ENCODE measurements around the gene YIPF7.

The YIPF7 gene

GRCh38 chr4:44646151-44646550 lies 5.3 kb downstream of the YIPF7 start:
- Histone ChIP-seq H3K79me1 (ENCODE audit: low read depth, low read length) (no peaks in the 10 kb centered on the region), H3K9ac (ENCODE audit: low read depth, low read length, poor library complexity) (no peak overlapping the region), H4K91ac (ENCODE audit: low read depth, low read length, poor library complexity) (no peak overlapping the region), H2AK5ac (ENCODE audit: low read depth, low read length) (no peak overlapping the region), H3K18ac (ENCODE audit: low read length) (no peak overlapping the region), H3K27me3 (ENCODE audit: control insufficient read depth in 3 of 3, insufficient read depth in 3 of 3, low read depth in 1 of 3, low read length in 3 of 3) (no peaks in the 10 kb centered on the region), H4K8ac (ENCODE audit: low read depth, low read length) (no peak overlapping the region), H2BK5ac (ENCODE audit: low read length) (no peak overlapping the region), H3K36me3 (replicated peaks in 1 of 2; ENCODE audit: control insufficient read depth in 2 of 2, insufficient read depth in 2 of 2, low read length in 2 of 2) (no peaks in the 10 kb centered on the region), H3K9me3 (replicated peaks in 1 of 2; ENCODE audit: control insufficient read depth in 2 of 2, insufficient read depth in 1 of 2, low read depth in 1 of 2, low read length in 2 of 2) (peaks cover 0 to 6% of the 10 kb centered on the region in 2 donors), H3K4me2 (ENCODE audit: insufficient read depth, low read length, poor library complexity, severe bottlenecking) (no peak overlapping the region), H3K14ac (ENCODE audit: low read length) (no peak overlapping the region), H3K23ac (ENCODE audit: low read depth, low read length, poor library complexity) (no peak overlapping the region), H2BK15ac (ENCODE audit: low read length) (no peak overlapping the region), H2BK12ac (ENCODE audit: low read length) (no peak overlapping the region), H2BK120ac (ENCODE audit: low read depth, low read length) (no peak overlapping the region), H3K27ac (replicated peaks; ENCODE audit: low read length) (no peak overlapping the region), H3K4me1 (ENCODE audit: control insufficient read depth in 2 of 2, insufficient read depth in 1 of 2, low read depth in 1 of 2, low read length in 2 of 2) (no peaks in the 10 kb centered on the region), H3K4me3 (ENCODE audit: low read length in 2 of 2) (no peak overlapping the region), H2AFZ (ENCODE audit: low read length) (no peak overlapping the region), H3K4ac (ENCODE audit: low read length) (no peak overlapping the region)
- no peak for DNase-seq (ENCODE audit: low spot score)
- no CpG with 5 or more reads among the region's 1 CpG for WGBS, 2 donors (ENCODE audit: extremely low coverage in 2 of 2, insufficient read length in 2 of 2, insufficient replicate concordance in 1 of 2)

DNA sequence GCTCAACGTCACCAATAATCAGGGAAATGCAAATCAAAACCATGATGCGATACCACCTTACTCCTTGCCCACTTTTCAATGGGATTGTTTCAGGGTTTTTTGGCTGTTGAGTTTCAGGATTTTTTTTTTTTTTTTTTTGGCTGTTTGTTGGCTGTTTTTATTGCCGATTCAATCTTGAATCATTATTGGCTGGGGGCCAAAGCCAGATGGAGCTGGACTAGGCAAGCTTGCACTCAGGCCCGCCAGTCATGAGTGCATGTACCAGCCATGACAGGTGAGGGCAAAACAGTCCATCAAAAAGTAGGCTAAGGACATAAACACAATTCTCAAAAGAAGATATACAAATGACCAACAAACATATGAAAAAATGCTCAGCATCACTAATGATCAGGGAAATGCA lies 13.3 kb downstream of the YIPF7 start:
- H2BK5ac ChIP-seq (ENCODE audit: low read length), result no peak overlapping the region
- H3K36me3 ChIP-seq (replicated peaks in 1 of 2; ENCODE audit: control insufficient read depth in 2 of 2, insufficient read depth in 2 of 2, low read length in 2 of 2), result no peaks in the 10 kb centered on the region
- DNase-seq (ENCODE audit: low spot score), result no peak
- H4K91ac ChIP-seq (ENCODE audit: low read depth, low read length, poor library complexity), result no peak overlapping the region
- no peaks in the 10 kb centered on the region for H3K4me1 ChIP-seq (ENCODE audit: control insufficient read depth in 2 of 2, insufficient read depth in 1 of 2, low read depth in 1 of 2, low read length in 2 of 2)
- no peak overlapping the region for H2BK12ac ChIP-seq (ENCODE audit: low read length)
- no peak overlapping the region for H2AFZ ChIP-seq (ENCODE audit: low read length)
- H3K27me3 ChIP-seq (ENCODE audit: control insufficient read depth in 3 of 3, insufficient read depth in 3 of 3, low read depth in 1 of 3, low read length in 3 of 3), result no peaks in the 10 kb centered on the region
- no peak overlapping the region for H4K8ac ChIP-seq (ENCODE audit: low read depth, low read length)
- no peak overlapping the region for H3K4me3 ChIP-seq (ENCODE audit: low read length in 2 of 2)
- no peaks in the 10 kb centered on the region for H3K9me3 ChIP-seq (replicated peaks in 1 of 2; ENCODE audit: control insufficient read depth in 2 of 2, insufficient read depth in 1 of 2, low read depth in 1 of 2, low read length in 2 of 2)
- H3K23ac ChIP-seq (ENCODE audit: low read depth, low read length, poor library complexity), result no peak overlapping the region
- H3K4ac ChIP-seq (ENCODE audit: low read length), result no peak overlapping the region
- H3K4me2 ChIP-seq (ENCODE audit: insufficient read depth, low read length, poor library complexity, severe bottlenecking), result no peak overlapping the region
- no peak overlapping the region for H3K9ac ChIP-seq (ENCODE audit: low read depth, low read length, poor library complexity)
- H2BK120ac ChIP-seq (ENCODE audit: low read depth, low read length), result no peak overlapping the region
- H2BK15ac ChIP-seq (ENCODE audit: low read length), result no peak overlapping the region
- no CpG with 5 or more reads among the region's 4 CpGs for WGBS, 2 donors (ENCODE audit: extremely low coverage in 2 of 2, insufficient read length in 2 of 2, insufficient replicate concordance in 1 of 2)
- no peak overlapping the region for H3K18ac ChIP-seq (ENCODE audit: low read length)
- no peak overlapping the region for H3K14ac ChIP-seq (ENCODE audit: low read length)
- no peak overlapping the region for H3K27ac ChIP-seq (replicated peaks; ENCODE audit: low read length)
- no peaks in the 10 kb centered on the region for H3K79me1 ChIP-seq (ENCODE audit: low read depth, low read length)
- no peak overlapping the region for H2AK5ac ChIP-seq (ENCODE audit: low read depth, low read length)

GRCh38 chr4:44632733-44633132 lies 18.7 kb downstream of the YIPF7 start:
- no peak overlapping the region for H3K4me3 ChIP-seq (ENCODE audit: low read length in 2 of 2)
- H3K27ac ChIP-seq (replicated peaks; ENCODE audit: low read length), result no peak overlapping the region
- no peak overlapping the region for H3K23ac ChIP-seq (ENCODE audit: low read depth, low read length, poor library complexity)
- no CpG with 5 or more reads among the region's 8 CpGs for WGBS, 2 donors (ENCODE audit: extremely low coverage in 2 of 2, insufficient read length in 2 of 2, insufficient replicate concordance in 1 of 2)
- H4K8ac ChIP-seq (ENCODE audit: low read depth, low read length), result no peak overlapping the region
- no peaks in the 10 kb centered on the region for H3K9me3 ChIP-seq (replicated peaks in 1 of 2; ENCODE audit: control insufficient read depth in 2 of 2, insufficient read depth in 1 of 2, low read depth in 1 of 2, low read length in 2 of 2)
- no peak overlapping the region for H2BK5ac ChIP-seq (ENCODE audit: low read length)
- H3K18ac ChIP-seq (ENCODE audit: low read length), result no peak overlapping the region
- no peak overlapping the region for H2AK5ac ChIP-seq (ENCODE audit: low read depth, low read length)
- no peak overlapping the region for H3K14ac ChIP-seq (ENCODE audit: low read length)
- H3K27me3 ChIP-seq (ENCODE audit: control insufficient read depth in 3 of 3, insufficient read depth in 3 of 3, low read depth in 1 of 3, low read length in 3 of 3), result no peaks in the 10 kb centered on the region
- H4K91ac ChIP-seq (ENCODE audit: low read depth, low read length, poor library complexity), result no peak overlapping the region
- no peak overlapping the region for H2BK120ac ChIP-seq (ENCODE audit: low read depth, low read length)
- DNase-seq (ENCODE audit: low spot score), result no peak
- no peak overlapping the region for H2BK15ac ChIP-seq (ENCODE audit: low read length)
- no peak overlapping the region for H3K4ac ChIP-seq (ENCODE audit: low read length)
- no peak overlapping the region for H2AFZ ChIP-seq (ENCODE audit: low read length)
- H3K36me3 ChIP-seq (replicated peaks in 1 of 2; ENCODE audit: control insufficient read depth in 2 of 2, insufficient read depth in 2 of 2, low read length in 2 of 2), result no peaks in the 10 kb centered on the region
- no peaks in the 10 kb centered on the region for H3K79me1 ChIP-seq (ENCODE audit: low read depth, low read length)
- H3K9ac ChIP-seq (ENCODE audit: low read depth, low read length, poor library complexity), result no peak overlapping the region
- no peak overlapping the region for H2BK12ac ChIP-seq (ENCODE audit: low read length)
- no peak overlapping the region for H3K4me2 ChIP-seq (ENCODE audit: insufficient read depth, low read length, poor library complexity, severe bottlenecking)
- no peaks in the 10 kb centered on the region for H3K4me1 ChIP-seq (ENCODE audit: control insufficient read depth in 2 of 2, insufficient read depth in 1 of 2, low read depth in 1 of 2, low read length in 2 of 2)

GRCh38 chr4:44632089-44632488 lies 19.3 kb downstream of the YIPF7 start:
- no peak for DNase-seq (ENCODE audit: low spot score)
- H3K79me1 ChIP-seq (ENCODE audit: low read depth, low read length), result no peaks in the 10 kb centered on the region
- no peak overlapping the region for H2BK5ac ChIP-seq (ENCODE audit: low read length)
- no peak overlapping the region for H3K4me3 ChIP-seq (ENCODE audit: low read length in 2 of 2)
- H3K27ac ChIP-seq (replicated peaks; ENCODE audit: low read length), result no peak overlapping the region
- H3K4ac ChIP-seq (ENCODE audit: low read length), result no peak overlapping the region
- H2BK120ac ChIP-seq (ENCODE audit: low read depth, low read length), result no peak overlapping the region
- no peak overlapping the region for H2BK15ac ChIP-seq (ENCODE audit: low read length)
- H3K4me2 ChIP-seq (ENCODE audit: insufficient read depth, low read length, poor library complexity, severe bottlenecking), result no peak overlapping the region
- no peaks in the 10 kb centered on the region for H3K27me3 ChIP-seq (ENCODE audit: control insufficient read depth in 3 of 3, insufficient read depth in 3 of 3, low read depth in 1 of 3, low read length in 3 of 3)
- H3K9ac ChIP-seq (ENCODE audit: low read depth, low read length, poor library complexity), result no peak overlapping the region
- no peak overlapping the region for H2AFZ ChIP-seq (ENCODE audit: low read length)
- H3K14ac ChIP-seq (ENCODE audit: low read length), result no peak overlapping the region
- H3K18ac ChIP-seq (ENCODE audit: low read length), result no peak overlapping the region
- H2BK12ac ChIP-seq (ENCODE audit: low read length), result no peak overlapping the region
- H3K4me1 ChIP-seq (ENCODE audit: control insufficient read depth in 2 of 2, insufficient read depth in 1 of 2, low read depth in 1 of 2, low read length in 2 of 2), result no peaks in the 10 kb centered on the region
- H3K36me3 ChIP-seq (replicated peaks in 1 of 2; ENCODE audit: control insufficient read depth in 2 of 2, insufficient read depth in 2 of 2, low read length in 2 of 2), result no peaks in the 10 kb centered on the region
- H2AK5ac ChIP-seq (ENCODE audit: low read depth, low read length), result no peak overlapping the region
- no CpG with 5 or more reads among the region's 4 CpGs for WGBS, 2 donors (ENCODE audit: extremely low coverage in 2 of 2, insufficient read length in 2 of 2, insufficient replicate concordance in 1 of 2)
- no peak overlapping the region for H4K91ac ChIP-seq (ENCODE audit: low read depth, low read length, poor library complexity)
- H3K23ac ChIP-seq (ENCODE audit: low read depth, low read length, poor library complexity), result no peak overlapping the region
- H4K8ac ChIP-seq (ENCODE audit: low read depth, low read length), result no peak overlapping the region
- no peaks in the 10 kb centered on the region for H3K9me3 ChIP-seq (replicated peaks in 1 of 2; ENCODE audit: control insufficient read depth in 2 of 2, insufficient read depth in 1 of 2, low read depth in 1 of 2, low read length in 2 of 2)

All from neuronal stem cell (in vitro differentiated cells).